Adrenal gland (tissue), 12 donors: ENCODE results near the gene TMCC2. TPM values are rescaled to one million over a fixed set of nuclear protein-coding genes. Genes with fewer than 3 reads are reported as not detected.

Source experiments
- DNase-seq, 7 donors: peaks; one replicate each; pipeline ENCODE4 v3.0.0-alpha.2; 2019 to 2020
- H3K27ac ChIP-seq, 5 donors: fragments of 200-600 bp; sonication (generic) in 4 of 5; 1 replicate in 3 of 5; 2 replicates in 2 of 5; pipeline versions ENCODE4 v1.5.1 to v1.8.0; 2016 to 2020; ENCODE audit warnings: mild to moderate bottlenecking in 1 of 5
- H3K27me3 ChIP-seq: fragments of 200-600 bp; 2 replicates; pipeline ENCODE4 v1.8.0; 2021
- H3K36me3 ChIP-seq, 2 donors: fragments of 200-600 bp; replicated peaks in 1 of 2; 1 replicate in 1 of 2; 2 replicates in 1 of 2; pipeline versions ENCODE4 v1.5.1 to v1.8.0; 2018 to 2022
- H3K4me1 ChIP-seq, 2 donors: fragments of 200-600 bp; replicated peaks in 1 of 2; 1 replicate in 1 of 2; 2 replicates in 1 of 2; pipeline versions ENCODE4 v1.5.1 to v1.8.0; 2018 to 2021
- H3K4me3 ChIP-seq, 4 donors: fragments of 200-600 bp; sonication (generic) in 3 of 4; one replicate each; pipeline ENCODE4 v1.5.1; 2016 to 2018
- H3K9me3 ChIP-seq, 3 donors: fragments of 200-600 bp; sonication (generic) in 1 of 3; replicated peaks in 1 of 3; 1 replicate in 2 of 3; 2 replicates in 1 of 3; pipeline versions ENCODE4 v1.5.1 to v1.8.0; 2016 to 2021
- POLR2A ChIP-seq, 2 donors: fragments of 450-650 bp; IDR thresholded peaks; one replicate each; pipeline ENCODE4 v1.6.1; 2017; ENCODE audit warnings: antibody characterized with exemption in 2 of 2, mild to moderate bottlenecking in 2 of 2, moderate library complexity in 1 of 2
- WGBS, 4 donors: extraction: QIAGEN DNeasy Blood & Tissue Kit in 2 of 4; methylation state at CpG; one replicate each; pipeline versions ENCODE4 v1.1.5 to v1.1.7; 2013 to 2017; 5-methylcytosine and 5-hydroxymethylcytosine counted together
- intact Hi-C, 2 donors: fragments of 100-400 bp; cut with DNase I; formaldehyde crosslinking; loops; one replicate each; pipeline versions ENCODE4 v1.14.1 to v1.15.0; 2022 to 2023
- polyA plus RNA-seq, 3 donors: library from polyadenylated mRNA; stranded (reverse); fragments of 200-250 nt in 2 of 3; fragments of 350-450 nt in 1 of 3; fragmentation: Illumina TruSeq in 1 of 3; extraction: RNeasy Lipid Tissue Mini Kit (QIAGEN cat#74804) in 1 of 3; gene quantifications; one replicate each; pipeline ENCODE4 v1.2.3, GENCODE V29; 2013 to 2014
- total RNA-seq, 9 donors: library from RNA; depleted of rRNA in 4 of 9; stranded (reverse); fragments of >200 nt in 4 of 9; fragments of 120-200 nt in 1 of 9; fragmentation: NEBNext Ultra II Directional in 1 of 9; extraction: Animal tissue kit (Norgen Biotek cat#: 25700) in 1 of 9; gene quantifications; one replicate each; pipeline versions ENCODE4 v1.1.0 to v1.2.4, GENCODE V29; 2013 to 2023
- TF ChIP-seq, protein P1 (sequence below), 6 experiments: fragments of 450-650 bp in 4 of 6; fragments of 200-600 bp in 2 of 6; sonication (generic) in 1 of 6; IDR thresholded peaks; 1 replicate in 5 of 6; 2 replicates in 1 of 6; pipeline versions ENCODE4 v1.5.1 to v1.8.0; 2016 to 2021; ENCODE audit warnings: antibody characterized with exemption in 6 of 6, mild to moderate bottlenecking in 2 of 6, moderate library complexity in 1 of 6
- donor health status: healthy with polysubstance abuse.
- donor health status: Bipolar disorder and iron deficiency.
- donor health status: DM: yes; HTN: yes; CAD: no.
- donor health status: DM: no; HTN: no; CAD: no.
- donor health status: DM: no; HTN: no; CAD: no.
- donor health status: DM: yes; HTN: yes; CAD: no.

Gene TMCC2
- total and polyA plus RNA-seq, 12 donors = 2.3 to 33.2 (median 7.5) TPM

DNA sequence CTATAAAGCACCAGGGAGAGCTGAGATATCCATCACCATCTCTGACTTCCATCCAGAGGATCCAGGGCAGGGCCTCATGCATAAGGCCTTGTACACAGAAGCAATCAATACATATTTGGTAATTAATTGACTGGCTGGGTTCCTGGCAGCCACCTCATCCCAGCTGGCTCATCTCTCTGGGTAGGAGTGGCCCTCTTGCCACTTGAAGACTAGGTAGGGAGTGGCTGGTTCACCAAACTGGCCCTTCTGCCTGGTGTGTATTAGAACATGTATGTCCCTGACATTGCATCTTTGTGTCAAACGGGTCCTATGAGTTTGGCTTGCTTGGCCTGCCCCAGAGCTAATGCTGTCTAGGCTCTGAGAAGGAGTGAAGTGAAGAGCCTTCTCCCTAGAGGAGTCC, 82.0 kb downstream of the TMCC2 start:
- H3K27me3 ChIP-seq = no peaks in the 10 kb centered on the region
- H3K4me1 ChIP-seq = peaks cover 9 to 29% of the 10 kb centered on the region in 2 donors
- no peak overlapping the region for H3K27ac ChIP-seq
- H3K4me3 ChIP-seq = no peak overlapping the region
- peaks cover 0 to 59% of the 10 kb centered on the region in 2 donors for H3K36me3 ChIP-seq
- DNase-seq = peak in 2 of 7 donors; percentile 38 to 42
- WGBS, 4 donors = 57 to 100% (median 70%) methylated on average over 1 of the region's 1 CpG
- no peak for TF ChIP-seq POLR2A (IDR thresholded peaks at IDR 0.05)
- TF ChIP-seq, protein P1, sequence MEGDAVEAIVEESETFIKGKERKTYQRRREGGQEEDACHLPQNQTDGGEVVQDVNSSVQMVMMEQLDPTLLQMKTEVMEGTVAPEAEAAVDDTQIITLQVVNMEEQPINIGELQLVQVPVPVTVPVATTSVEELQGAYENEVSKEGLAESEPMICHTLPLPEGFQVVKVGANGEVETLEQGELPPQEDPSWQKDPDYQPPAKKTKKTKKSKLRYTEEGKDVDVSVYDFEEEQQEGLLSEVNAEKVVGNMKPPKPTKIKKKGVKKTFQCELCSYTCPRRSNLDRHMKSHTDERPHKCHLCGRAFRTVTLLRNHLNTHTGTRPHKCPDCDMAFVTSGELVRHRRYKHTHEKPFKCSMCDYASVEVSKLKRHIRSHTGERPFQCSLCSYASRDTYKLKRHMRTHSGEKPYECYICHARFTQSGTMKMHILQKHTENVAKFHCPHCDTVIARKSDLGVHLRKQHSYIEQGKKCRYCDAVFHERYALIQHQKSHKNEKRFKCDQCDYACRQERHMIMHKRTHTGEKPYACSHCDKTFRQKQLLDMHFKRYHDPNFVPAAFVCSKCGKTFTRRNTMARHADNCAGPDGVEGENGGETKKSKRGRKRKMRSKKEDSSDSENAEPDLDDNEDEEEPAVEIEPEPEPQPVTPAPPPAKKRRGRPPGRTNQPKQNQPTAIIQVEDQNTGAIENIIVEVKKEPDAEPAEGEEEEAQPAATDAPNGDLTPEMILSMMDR (IDR thresholded peaks at IDR 0.05) = no peak
- H3K9me3 ChIP-seq = no peaks in the 10 kb centered on the region
- intact Hi-C loops = no loop called here

DNA sequence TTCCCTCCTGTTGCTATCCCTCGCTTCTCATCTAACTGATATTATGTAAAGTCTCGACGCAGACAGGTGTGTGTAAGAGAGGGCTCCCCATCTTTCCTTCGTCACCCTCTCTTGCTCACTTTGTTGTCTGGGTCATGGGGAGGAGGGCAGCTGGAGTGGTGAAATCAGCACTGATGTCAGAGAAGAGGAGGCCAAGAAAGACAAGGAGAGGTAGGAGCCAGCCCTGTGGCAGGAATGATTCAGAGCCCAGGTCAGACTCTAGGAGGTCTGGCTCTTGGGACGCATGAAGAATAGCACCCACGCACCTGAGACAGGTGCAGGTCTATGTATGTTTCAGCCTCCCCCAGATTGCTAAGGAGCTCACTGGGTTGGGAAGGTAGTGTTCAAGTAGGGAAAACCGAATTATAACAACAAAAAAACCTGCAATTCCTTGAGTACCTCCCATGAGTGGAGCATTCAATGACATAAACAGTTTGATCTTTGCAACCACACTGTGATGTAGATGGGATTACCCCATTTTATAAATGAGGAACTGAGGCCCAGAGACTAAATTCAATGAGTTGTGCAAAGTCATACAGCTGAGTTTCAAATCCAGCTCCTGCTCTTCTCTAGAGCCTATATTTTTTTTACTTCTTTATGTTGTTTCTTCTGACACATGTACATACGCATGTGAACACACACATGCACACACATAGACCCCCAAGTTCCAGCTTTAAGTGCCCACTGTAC, 83.4 kb downstream of the TMCC2 start:
- peak overlapping the region in 1 of 5 donors; percentile 38 for H3K27ac ChIP-seq

DNA sequence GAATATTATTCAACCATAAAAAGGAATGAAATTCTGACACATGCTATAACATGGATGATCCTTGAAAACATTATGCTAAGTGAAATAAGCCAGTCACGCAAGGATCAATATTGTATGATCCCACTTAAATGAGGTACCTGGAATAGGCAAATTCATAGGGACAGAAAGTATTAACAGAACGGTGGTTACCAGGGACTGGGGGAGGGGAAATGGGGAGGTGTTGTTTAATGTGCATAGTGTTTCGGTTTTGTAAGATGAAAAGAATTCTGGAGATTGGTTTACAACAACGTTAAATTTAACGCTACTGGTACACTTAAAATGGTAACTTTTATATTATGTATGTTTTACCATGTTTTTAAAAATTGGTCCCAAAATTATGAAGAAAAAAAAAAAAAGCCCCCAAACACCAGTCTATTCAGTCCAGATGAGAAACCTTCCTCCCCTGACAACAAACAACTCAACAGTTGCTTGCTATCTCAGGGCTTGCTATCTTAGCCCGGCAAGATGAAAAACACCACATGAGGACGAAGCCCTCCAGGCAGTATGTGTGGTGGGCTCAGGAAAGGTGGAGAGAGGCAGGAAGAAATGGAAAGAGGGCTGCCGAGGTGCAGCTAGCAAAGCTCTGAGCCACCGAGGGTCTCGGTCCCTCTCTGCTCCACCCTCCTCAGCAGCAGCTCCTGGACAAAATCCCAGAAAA, 85.3 kb downstream of the TMCC2 start:
- intact Hi-C loops = no loop called here
- H3K27me3 ChIP-seq = no peaks in the 10 kb centered on the region
- no peaks in the 10 kb centered on the region for H3K9me3 ChIP-seq
- DNase-seq = no peak
- peaks cover 35 to 61% of the 10 kb centered on the region in 2 donors for H3K4me1 ChIP-seq
- H3K27ac ChIP-seq = peak overlapping the region in 4 of 5 donors; percentile 9 to 79 (median 58)
- 59 to 65% (median 64%) methylated on average over 10 of the region's 10 CpGs for WGBS, 4 donors
- H3K36me3 ChIP-seq = peaks cover 0 to 27% of the 10 kb centered on the region in 2 donors
- no peak overlapping the region for H3K4me3 ChIP-seq
- TF ChIP-seq POLR2A (IDR thresholded peaks at IDR 0.05) = no peak
- TF ChIP-seq, protein P1 (IDR thresholded peaks at IDR 0.05) = no peak

More for the DNA sequence above, 83.4 kb downstream of the TMCC2 start:
- Histone ChIP-seq H3K27me3 (no peaks in the 10 kb centered on the region), H3K4me1 (peaks cover 17 to 42% of the 10 kb centered on the region in 2 donors), H3K4me3 (no peak overlapping the region), H3K9me3 (no peaks in the 10 kb centered on the region), H3K36me3 (peaks cover 0 to 46% of the 10 kb centered on the region in 2 donors)
- 81 to 92% (median 87%) methylated on average over 8 of the region's 8 CpGs for WGBS, 4 donors
- DNase-seq = no peak
- intact Hi-C loops = no loop called here
- TF ChIP-seq POLR2A (IDR thresholded peaks at IDR 0.05) = no peak
- TF ChIP-seq, protein P1 (IDR thresholded peaks at IDR 0.05) = no peak

DNA sequence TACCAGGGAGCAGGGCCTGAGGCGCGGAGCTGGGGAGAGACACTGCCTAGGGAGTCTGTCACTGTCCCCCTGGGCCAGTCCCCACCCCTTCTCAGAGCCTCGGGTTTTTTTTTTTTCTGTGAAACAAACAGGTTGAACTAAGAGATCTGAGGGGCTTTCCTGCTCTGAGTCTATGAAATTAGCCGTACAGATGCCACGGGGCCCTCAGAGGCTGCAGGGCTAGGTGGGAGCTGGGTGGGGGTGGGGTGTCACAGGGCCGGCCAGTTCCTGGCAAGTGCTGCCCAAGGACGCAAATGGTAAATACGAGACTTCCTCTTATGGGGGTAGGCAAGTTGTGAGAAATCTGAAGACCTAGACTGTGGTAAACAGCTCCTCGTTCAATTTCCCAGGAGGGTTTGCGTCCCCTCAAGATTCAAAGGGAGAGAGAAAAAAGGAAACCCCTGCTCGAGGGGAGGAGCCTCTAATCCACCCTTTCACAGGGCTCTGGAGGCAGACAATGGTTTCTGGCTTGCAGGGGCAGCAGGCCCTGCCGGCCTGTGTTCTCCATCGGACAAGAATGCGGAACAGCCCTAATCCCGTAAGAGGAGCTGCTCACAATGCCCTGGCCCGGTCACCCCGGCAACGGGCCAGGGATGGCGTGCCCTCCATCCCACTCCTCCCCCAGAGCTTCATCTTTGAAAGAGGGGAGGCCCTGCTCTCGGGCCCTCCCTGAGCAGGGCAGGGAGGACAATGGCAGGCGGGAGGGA, 86.0 kb downstream of the TMCC2 start:
- intact Hi-C loops = no loop called here
- Histone ChIP-seq H3K4me3 (no peak overlapping the region), H3K4me1 (peaks cover 42 to 68% of the 10 kb centered on the region in 2 donors), H3K36me3 (peaks cover 0 to 20% of the 10 kb centered on the region in 2 donors), H3K27me3 (no peaks in the 10 kb centered on the region), H3K9me3 (no peaks in the 10 kb centered on the region), H3K27ac (peak overlapping the region in 4 of 5 donors; percentile 9 to 79 (median 58))
- peak; percentile 39 to 72 (median 46) for DNase-seq
- TF ChIP-seq POLR2A (IDR thresholded peaks at IDR 0.05) = no peak
- TF ChIP-seq, protein P1 (IDR thresholded peaks at IDR 0.05) = no peak
- 15 to 37% (median 34%) methylated on average over 17 to 21 of the region's 21 CpGs for WGBS, 4 donors
